Measurements from ENCODE around the gene ELF4.

The ELF4 gene

GRCh38 chrX:130115119-130115885 lies 5.0 kb upstream of the ELF4 start:
- in situ Hi-C loops (cut with HindIII; ENCODE audit: low sequenced_read_pairs), result loop anchor here (5.0 kb wide), 1 partner anchor 58 kb away; no protein-coding TSS in a partner anchor

GRCh38 chrX:130114141-130114588 lies 3.9 kb upstream of the ELF4 start:
- in situ Hi-C loops (cut with HindIII; ENCODE audit: low sequenced_read_pairs), result no loop called here

DNA sequence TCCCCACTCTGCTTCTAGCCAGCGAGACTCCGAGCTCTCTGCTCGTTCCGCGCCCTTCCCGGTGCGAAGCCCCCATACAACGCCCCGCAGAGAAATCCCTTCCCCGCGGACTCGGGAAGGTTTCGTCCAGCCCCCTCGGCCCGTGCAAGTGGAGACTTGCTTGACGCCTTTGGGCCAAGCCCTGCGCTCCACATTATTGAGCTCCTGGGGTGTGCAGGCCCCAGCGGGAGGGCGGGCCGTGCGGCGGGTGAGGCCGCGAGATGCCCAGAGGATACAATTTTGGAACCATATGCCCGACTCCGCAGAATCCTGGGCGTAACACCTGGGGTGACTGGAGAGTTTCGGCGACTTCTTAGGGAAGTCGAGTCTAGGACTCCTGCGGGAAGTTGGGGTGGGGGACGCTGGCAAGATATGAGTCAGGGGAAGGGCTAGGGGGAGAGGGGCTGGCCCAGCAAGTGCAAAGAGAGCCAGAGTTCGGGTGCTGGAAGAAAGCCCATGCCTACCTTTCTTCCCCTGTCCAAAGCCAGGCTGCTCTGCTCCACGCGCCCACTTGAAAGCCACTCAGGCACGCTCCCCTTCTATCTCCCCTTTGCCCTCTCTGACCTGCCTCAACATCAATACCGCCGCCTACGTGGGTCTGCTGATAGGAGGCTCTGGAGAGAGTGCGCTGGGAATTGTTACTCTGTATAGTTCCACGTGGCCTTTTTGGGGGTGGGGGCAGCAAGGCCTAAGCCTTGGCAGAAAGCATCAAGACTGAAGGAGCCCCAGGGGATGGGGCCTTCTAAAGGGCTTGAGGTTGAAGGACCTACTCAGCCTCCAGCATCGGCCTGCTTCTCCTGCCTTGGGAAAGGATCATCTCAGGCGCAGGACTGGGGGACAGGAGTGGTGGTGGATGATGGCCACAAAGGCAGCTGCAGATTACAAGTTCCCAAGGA lies 1.2 kb upstream of the ELF4 start:
- in situ Hi-C loops (cut with HindIII; ENCODE audit: low sequenced_read_pairs), result no loop called here

DNA sequence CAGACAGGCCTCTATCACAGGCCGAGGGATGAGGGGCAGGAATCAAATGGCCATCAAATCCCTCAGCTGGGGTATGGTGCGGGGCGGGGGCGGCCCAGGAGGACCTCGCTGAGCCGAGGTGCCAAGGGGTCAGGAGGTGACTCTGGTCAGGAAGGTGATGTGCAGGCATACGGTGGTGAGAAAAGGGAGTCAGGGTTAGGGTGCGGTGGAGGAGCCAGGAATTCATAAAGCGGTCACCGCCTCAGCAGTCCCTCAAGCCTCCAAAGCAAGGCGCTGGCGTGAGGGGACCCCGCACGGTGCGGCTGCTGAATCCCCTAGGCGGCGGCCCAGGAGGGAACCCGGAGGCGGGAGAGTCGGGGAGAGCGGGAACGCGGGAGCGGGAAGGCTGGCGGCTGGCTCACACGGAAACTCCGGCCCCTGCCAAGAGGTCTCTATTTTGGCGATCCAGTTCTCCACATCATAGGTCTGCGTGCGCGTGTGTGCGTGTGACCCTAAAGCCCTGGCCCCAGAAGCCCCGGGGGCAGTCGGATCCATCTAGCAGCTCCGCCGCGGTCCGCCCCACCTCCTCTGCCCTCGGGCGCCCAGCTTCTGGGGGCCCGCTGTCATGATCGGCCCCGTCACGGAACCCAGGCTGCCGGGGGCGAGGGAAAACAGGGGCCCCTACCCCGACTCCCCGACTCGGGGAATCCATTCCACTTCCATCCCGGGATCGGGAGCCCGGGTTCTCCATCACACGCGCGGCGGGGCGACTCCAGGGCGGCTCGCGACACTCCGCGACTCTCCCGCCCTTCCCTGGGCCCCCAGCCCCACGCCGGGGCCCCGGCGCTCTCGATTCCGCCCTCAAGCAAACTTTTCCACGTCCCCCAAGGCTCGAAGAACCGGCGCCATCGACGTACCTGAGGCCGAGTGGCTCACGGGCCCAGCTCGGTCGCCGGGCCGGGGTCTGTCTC lies 593 bp downstream of the ELF4 start:
- in situ Hi-C loops (cut with HindIII; ENCODE audit: low sequenced_read_pairs), result loop anchor here (5.0 kb wide), 1 partner anchor 87 kb away; no protein-coding TSS in a partner anchor

GRCh38 chrX:130108647-130109428 lies 1.5 kb downstream of the ELF4 start:
- in situ Hi-C loops (cut with HindIII; ENCODE audit: low sequenced_read_pairs), result loop anchor here (5.0 kb wide), 1 partner anchor 87 kb away; no protein-coding TSS in a partner anchor

GRCh38 chrX:130106071-130106470 lies 4.2 kb downstream of the ELF4 start:
- in situ Hi-C loops (cut with HindIII; ENCODE audit: low sequenced_read_pairs), result loop anchor here (5.0 kb wide), 1 partner anchor 84 kb away; no protein-coding TSS in a partner anchor

GRCh38 chrX:130105244-130105643 lies 5.1 kb downstream of the ELF4 start:
- in situ Hi-C loops (cut with HindIII; ENCODE audit: low sequenced_read_pairs), result loop anchor here (5.0 kb wide), 1 partner anchor 83 kb away; no protein-coding TSS in a partner anchor

DNA sequence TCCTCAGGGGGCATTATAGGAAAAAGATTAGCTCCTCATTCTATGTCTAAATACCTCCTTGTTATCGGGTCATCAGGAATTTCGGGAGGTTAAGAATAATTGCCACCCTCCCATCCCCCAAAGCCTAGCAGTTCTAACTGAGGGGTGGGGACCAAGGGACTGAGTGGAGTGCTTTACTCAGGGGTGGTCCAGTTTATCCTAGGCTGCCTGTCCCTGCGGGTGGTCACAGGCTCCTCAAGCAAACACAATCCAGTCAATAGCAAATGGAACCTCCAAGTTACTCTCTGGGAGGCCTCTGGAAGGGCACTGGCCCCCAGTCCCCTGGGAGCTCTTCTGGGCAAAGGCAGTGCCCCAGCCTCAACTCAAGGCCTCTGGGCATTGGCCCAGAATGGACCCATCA lies 6.7 kb downstream of the ELF4 start:
- in situ Hi-C loops (cut with HindIII; ENCODE audit: low sequenced_read_pairs), result no loop called here

- in situ Hi-C loops (cut with HindIII; ENCODE audit: low sequenced_read_pairs), result no loop called here
Measured at GRCh38 chrX:130100180-130100579, 10.1 kb downstream of the ELF4 start.

GRCh38 chrX:130098210-130098552 lies 12.1 kb downstream of the ELF4 start:
- in situ Hi-C loops (cut with HindIII; ENCODE audit: low sequenced_read_pairs), result no loop called here

- in situ Hi-C loops (cut with HindIII; ENCODE audit: low sequenced_read_pairs), result no loop called here
Measured at GRCh38 chrX:130097507-130098209, 12.6 kb downstream of the ELF4 start.

DNA sequence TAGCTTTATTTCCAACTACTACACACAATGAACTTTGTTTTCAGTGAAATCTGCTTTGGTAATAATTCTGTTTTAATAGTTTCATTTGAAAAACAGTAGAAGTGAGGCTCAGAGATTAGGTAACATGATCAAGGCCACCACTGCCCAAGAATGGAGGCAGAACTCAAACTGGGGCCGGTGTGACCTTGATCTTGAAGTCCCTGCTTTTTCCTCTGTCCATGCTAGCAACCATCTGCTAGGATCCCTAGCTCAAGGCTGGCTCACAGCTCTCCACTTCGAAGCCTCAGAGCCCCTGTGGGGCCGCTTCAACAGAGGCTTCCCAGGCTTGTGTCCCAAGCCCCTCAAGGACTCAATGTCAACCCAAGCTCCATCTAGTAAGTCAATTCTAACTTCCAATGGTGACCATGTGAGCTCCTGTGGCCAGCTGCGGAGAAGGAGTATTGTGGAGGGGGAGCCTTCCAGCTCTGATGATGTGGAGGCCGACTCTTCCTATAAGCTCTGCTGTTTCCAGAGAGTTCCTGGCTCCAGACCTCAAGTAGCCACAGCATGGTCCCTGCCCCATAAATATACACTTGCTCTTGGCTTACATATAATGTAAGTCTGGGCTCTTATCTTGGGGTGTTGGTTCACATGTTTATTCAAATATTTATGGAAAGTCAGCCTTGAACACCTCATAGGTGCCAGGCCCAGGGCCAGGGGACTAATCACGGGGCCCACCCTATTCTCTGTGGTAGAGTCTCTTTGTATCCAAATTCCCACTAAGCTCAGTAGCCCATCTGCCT lies 14.9 kb downstream of the ELF4 start:
- in situ Hi-C loops (cut with HindIII; ENCODE audit: low sequenced_read_pairs), result no loop called here

DNA sequence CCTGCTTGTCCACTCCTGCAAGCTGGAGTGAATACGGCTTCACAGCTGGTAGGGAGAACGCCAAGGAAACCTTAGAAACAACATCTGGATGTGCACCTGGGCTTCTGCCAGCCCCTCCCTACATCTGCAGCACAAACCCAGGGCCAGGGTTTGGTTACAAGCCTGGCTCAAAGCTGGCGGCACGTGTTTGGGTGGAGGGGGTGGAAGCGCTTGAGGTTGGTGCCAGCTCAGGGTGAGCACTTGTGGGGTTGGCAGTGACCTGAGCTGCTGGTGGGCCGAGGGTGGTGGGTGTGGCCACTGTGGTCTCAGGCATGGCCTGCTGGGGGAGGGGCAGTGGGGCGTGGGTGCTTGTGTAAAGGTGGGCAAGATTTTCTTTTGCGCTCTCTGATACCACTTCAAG lies 15.6 kb downstream of the ELF4 start:
- in situ Hi-C loops (cut with HindIII; ENCODE audit: low sequenced_read_pairs), result no loop called here

GRCh38 chrX:130093271-130093670 lies 17.0 kb downstream of the ELF4 start:
- in situ Hi-C loops (cut with HindIII; ENCODE audit: low sequenced_read_pairs), result no loop called here

GRCh38 chrX:130091980-130092522 lies 18.2 kb downstream of the ELF4 start:
- in situ Hi-C loops (cut with HindIII; ENCODE audit: low sequenced_read_pairs), result no loop called here

DNA sequence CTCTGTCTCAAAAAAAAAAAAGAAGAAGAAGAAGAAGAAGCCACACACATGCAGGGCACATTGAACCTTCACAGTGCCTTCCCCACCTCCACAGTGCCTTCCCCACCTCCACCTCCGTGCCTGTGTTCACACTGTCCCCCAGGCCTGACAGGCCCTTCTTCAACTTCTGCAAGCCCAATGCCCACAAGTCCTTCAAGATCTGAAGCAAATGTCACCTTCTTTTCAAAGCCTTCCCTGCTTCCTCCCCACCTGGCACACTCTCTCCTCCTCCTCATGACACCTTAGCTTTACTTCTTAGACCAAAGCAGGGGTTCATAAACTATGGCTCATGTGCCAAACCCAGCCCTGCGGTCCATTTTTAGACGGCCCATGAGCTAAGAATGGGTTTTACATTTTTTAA lies 19.9 kb downstream of the ELF4 start:
- in situ Hi-C loops (cut with HindIII; ENCODE audit: low sequenced_read_pairs), result no loop called here

- in situ Hi-C loops (cut with HindIII; ENCODE audit: low sequenced_read_pairs), result no loop called here
Measured at GRCh38 chrX:130086447-130087206, 23.7 kb downstream of the ELF4 start.

Data from endothelial cell of hepatic sinusoid (primary cell).